ENCODE measurements around the gene EPB41L2. TPM values are rescaled to one million over a fixed set of nuclear protein-coding genes. Genes with fewer than 3 reads are reported as not detected.

The EPB41L2 gene
- total RNA-seq, 4 donors from 2014 or later: 190 to 321 (median 265) TPM

DNA sequence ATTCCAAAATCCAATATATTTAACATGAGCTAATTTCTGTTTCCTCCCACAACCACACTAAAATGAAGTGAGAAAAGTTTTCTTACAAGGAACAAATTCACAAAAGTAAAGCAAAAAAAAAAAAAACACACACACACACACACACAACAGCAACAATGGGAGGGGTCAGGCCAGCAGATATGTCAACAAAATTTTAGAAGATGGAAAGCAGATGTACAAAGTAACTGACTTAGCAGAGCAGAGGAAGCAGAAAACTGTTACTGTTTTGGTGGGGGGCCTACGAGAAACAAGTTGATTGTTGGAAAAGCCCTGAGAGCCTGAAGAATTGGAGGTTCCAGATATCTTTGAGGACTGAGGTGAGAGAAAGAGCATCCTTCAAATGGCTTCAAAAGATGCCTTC, 11.7 kb downstream of the EPB41L2 start:
- TF ChIP-seq, protein P1, sequence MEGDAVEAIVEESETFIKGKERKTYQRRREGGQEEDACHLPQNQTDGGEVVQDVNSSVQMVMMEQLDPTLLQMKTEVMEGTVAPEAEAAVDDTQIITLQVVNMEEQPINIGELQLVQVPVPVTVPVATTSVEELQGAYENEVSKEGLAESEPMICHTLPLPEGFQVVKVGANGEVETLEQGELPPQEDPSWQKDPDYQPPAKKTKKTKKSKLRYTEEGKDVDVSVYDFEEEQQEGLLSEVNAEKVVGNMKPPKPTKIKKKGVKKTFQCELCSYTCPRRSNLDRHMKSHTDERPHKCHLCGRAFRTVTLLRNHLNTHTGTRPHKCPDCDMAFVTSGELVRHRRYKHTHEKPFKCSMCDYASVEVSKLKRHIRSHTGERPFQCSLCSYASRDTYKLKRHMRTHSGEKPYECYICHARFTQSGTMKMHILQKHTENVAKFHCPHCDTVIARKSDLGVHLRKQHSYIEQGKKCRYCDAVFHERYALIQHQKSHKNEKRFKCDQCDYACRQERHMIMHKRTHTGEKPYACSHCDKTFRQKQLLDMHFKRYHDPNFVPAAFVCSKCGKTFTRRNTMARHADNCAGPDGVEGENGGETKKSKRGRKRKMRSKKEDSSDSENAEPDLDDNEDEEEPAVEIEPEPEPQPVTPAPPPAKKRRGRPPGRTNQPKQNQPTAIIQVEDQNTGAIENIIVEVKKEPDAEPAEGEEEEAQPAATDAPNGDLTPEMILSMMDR (IDR thresholded peaks at IDR 0.05): no peak
- TF ChIP-seq EP300 (IDR thresholded peaks at IDR 0.05): no peak
- no peak for TF ChIP-seq POLR2A (IDR thresholded peaks at IDR 0.05)
- Histone ChIP-seq H3K4me3 (no peak overlapping the region), H3K4me1 (peaks cover 0 to 47% (median 1%) of the 10 kb centered on the region in 4 donors), H3K36me3 (peaks cover 0 to 24% (median 0%) of the 10 kb centered on the region in 3 donors), H3K27ac (no peak overlapping the region), H3K9me3 (peaks cover 0 to 26% (median 11%) of the 10 kb centered on the region in 4 donors), H3K27me3 (no peaks in the 10 kb centered on the region)
- no peak for DNase-seq (ENCODE audit: low spot score in 2 of 2)
- 78 to 83% methylated on average over 1 of the region's 1 CpG for WGBS, 2 donors

DNA sequence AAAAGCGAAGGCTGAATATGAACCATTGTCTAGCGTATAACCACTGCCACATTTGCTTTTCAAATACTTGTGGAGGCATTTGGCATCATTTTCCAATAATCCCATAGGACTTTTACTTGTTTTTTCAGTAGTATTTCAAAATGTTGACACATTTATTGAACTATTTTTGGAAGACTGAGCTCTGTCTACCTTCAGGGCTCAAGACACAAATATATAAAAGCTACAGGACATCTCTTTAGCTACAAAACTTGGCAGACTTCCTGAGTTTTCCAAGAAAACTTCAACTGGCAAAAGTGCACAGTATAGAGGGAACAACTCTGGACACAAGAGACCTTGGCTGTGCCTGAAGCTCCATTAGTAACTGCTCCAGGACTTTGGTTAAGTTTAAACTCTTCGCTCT, 13.4 kb downstream of the EPB41L2 start:
- Histone ChIP-seq H3K36me3 (peaks cover 0 to 13% (median 0%) of the 10 kb centered on the region in 3 donors), H3K27ac (peak overlapping the region in 2 of 4 donors; percentile 14 to 37), H3K4me1 (peaks cover 0 to 52% (median 3%) of the 10 kb centered on the region in 4 donors), H3K9me3 (peaks cover 0 to 13% (median 5%) of the 10 kb centered on the region in 4 donors), H3K4me3 (no peak overlapping the region), H3K27me3 (no peaks in the 10 kb centered on the region)
- no peak for DNase-seq (ENCODE audit: low spot score in 2 of 2)
- TF ChIP-seq POLR2A (IDR thresholded peaks at IDR 0.05): no peak
- TF ChIP-seq, protein P1 (IDR thresholded peaks at IDR 0.05): no peak
- TF ChIP-seq EP300 (IDR thresholded peaks at IDR 0.05): no peak
- 46 to 50% methylated on average over 3 of the region's 3 CpGs for whole genome bisulfite sequencing, 2 donors

DNA sequence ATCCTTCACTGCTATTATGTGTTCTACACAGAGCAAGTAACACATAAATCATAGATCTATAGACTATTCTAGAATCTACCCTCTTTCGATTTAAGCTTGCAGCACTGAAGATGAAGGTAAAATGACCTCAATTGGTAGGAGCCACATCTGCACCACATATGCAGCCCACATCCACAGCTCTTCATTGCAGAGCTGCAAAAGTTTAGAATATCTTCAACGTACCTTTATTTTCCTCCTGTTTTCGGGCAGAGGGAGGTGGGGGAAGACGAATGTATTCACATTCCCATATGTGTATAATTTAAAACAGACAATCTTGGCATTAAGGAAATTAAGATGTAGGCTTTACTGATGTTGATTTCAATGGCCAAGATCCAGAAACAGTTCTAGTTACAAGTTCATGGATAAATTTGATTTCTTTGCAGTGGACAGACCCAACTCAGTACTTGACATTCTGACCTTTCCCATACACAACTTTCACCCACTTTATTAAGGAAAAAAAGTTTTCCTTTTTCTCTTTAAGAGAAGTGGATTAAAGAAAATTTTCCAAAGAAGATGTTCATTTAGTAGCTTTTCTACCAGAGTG, 14.0 kb downstream of the EPB41L2 start:
- 67 to 71% methylated on average over 4 of the region's 4 CpGs for WGBS, 2 donors
- H3K27ac ChIP-seq: peak overlapping the region in 2 of 4 donors; percentile 14 to 37

DNA sequence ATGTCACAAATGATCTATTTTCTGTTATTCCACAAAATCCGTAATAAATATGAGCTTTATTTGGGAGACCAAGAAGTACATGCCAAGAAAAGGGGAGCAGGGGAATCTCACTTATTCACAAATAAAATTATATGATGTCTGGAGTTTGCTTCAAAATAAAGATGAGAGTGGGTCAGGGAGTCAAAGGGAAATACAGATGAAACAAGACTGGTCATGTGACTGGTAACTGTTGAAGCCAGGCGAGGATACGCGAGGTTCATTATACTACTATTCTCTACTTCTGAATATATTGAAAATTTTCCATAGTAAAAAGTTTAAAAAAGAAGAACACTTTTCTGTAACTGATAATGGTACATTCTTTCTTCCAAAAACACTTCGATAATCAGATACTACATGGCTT, 14.6 kb downstream of the EPB41L2 start:
- H3K4me3 ChIP-seq: no peak overlapping the region
- H3K4me1 ChIP-seq: peaks cover 0 to 54% (median 3%) of the 10 kb centered on the region in 4 donors
- peaks cover 0 to 1% (median 0%) of the 10 kb centered on the region in 3 donors for H3K36me3 ChIP-seq
- TF ChIP-seq, protein P1 (IDR thresholded peaks at IDR 0.05): no peak
- TF ChIP-seq POLR2A (IDR thresholded peaks at IDR 0.05) (no peak), EP300 (IDR thresholded peaks at IDR 0.05) (no peak)
- peaks cover 0 to 2% (median 0%) of the 10 kb centered on the region in 4 donors for H3K9me3 ChIP-seq
- no peaks in the 10 kb centered on the region for H3K27me3 ChIP-seq
- no peak for DNase-seq (ENCODE audit: low spot score in 2 of 2)
- H3K27ac ChIP-seq: peak overlapping the region in 2 of 4 donors; percentile 37 to 50
- WGBS, 2 donors: 73 to 75% methylated on average over 5 of the region's 5 CpGs

More for the DNA sequence above, 14.0 kb downstream of the EPB41L2 start:
- TF ChIP-seq POLR2A (IDR thresholded peaks at IDR 0.05) (no peak), EP300 (IDR thresholded peaks at IDR 0.05) (no peak)
- TF ChIP-seq, protein P1 (IDR thresholded peaks at IDR 0.05): no peak
- Histone ChIP-seq H3K27me3 (no peaks in the 10 kb centered on the region), H3K9me3 (peaks cover 0 to 8% (median 2%) of the 10 kb centered on the region in 4 donors), H3K36me3 (peaks cover 0 to 7% (median 0%) of the 10 kb centered on the region in 3 donors), H3K4me3 (no peak overlapping the region), H3K4me1 (peaks cover 0 to 54% (median 3%) of the 10 kb centered on the region in 4 donors)
- DNase-seq (ENCODE audit: low spot score in 2 of 2): no peak

DNA sequence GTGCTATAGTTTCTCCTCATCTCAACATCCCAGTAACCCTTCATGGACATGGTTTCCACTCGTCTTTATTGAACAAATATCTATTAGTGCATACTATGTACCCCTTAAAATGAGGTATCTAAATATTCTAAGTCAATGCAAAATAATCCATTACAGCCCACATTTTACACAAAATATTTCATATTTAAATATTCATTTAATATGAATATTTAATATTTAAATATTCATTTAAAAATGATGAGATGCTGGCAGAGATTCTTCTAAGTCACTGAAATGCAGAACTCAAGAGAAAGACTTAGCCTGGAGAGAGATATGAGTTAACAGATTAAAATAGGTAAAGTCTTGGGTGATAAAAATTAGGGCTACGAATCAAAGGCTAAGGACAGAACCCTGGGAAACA, 17.9 kb downstream of the EPB41L2 start:
- TF ChIP-seq EP300 (IDR thresholded peaks at IDR 0.05) (no peak), POLR2A (IDR thresholded peaks at IDR 0.05) (no peak)
- peak overlapping the region in 2 of 4 donors; percentile 24 to 32 for H3K27ac ChIP-seq
- H3K4me3 ChIP-seq: no peak overlapping the region
- no peaks in the 10 kb centered on the region for H3K9me3 ChIP-seq
- no peaks in the 10 kb centered on the region for H3K27me3 ChIP-seq
- no peaks in the 10 kb centered on the region for H3K36me3 ChIP-seq
- peaks cover 0 to 64% (median 5%) of the 10 kb centered on the region in 4 donors for H3K4me1 ChIP-seq
- DNase-seq (ENCODE audit: low spot score in 2 of 2): no peak
- 81 to 88% methylated on average over 2 of the region's 2 CpGs for WGBS, 2 donors
